GM10248 (cell line): ENCODE measurements around the gene MICAL3.
"Not testable (repeated sequence)": the region's sequence is repeated elsewhere in the genome, so short reads cannot be mapped to it uniquely, and the experiment has no call there.

ENCODE experiments used
- CTCF ChIA-PET: fragments of 300-600 bp; sonication (Branson Sonifier 250); formaldehyde crosslinking; extraction: SDS; loops from one replicate; lab custom pipeline; 2021; ENCODE audit warnings: antibody characterized with exemption; lab: Yijun Ruan, JAX
- POLR2A ChIA-PET: fragments of 350-650 bp; sonication (Branson Sonifier 250); formaldehyde crosslinking; extraction: SDS; loops from one replicate; lab custom pipeline; 2020; ENCODE audit warnings: antibody characterized with exemption; lab: Yijun Ruan, JAX
- DNase-seq: peaks from one replicate; pipeline ENCODE4 v3.0.0; 2012; ENCODE audit errors: extremely low spot score
- CTCF ChIP-seq: IDR thresholded peaks from 2 replicates; pipeline ENCODE4 v1.5.1; 2012; ENCODE audit warnings: mild to moderate bottlenecking, low read depth; ENCODE audit errors: extremely low read depth, missing control alignments, control extremely low read depth

MICAL3 gene

DNA sequence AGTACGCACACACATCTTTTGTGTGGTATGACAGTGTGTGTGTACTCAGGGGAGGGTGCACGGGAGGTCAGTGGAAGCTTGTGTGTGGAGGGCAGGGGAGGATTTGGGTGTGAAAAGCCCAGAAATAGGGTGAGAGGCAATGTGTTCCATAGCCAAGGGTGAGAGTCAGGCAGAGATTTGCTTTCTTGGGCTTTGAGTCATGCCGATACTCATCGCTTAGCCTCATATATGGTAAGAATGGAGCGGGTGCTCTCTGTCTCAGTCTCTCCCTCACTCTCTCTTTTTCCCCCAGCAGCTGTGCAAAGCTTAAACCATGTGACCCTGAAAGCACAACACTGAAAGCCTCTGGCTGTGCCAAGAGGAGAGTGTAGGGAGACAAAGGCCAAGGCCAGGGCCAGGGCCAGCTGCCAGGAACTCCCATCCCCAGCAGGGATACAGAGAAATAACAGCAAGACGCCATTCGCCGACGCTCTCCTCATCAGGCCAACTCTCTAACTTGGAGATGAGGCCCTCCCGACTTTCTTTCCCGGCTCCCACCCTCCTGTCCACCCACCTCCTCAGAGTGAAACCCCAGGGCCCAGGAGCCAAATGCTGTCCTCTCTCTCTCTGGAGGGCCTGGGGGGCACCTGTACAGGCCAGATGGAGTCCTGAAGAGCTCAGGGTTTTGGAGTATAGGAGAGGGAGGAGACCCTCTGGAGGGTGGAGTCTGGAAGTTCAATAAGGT, 20.3 kb upstream of the MICAL3 start:
- ChIA-PET CTCF (interaction anchor here (0.8 to 2.1 kb wide), 6 partner anchors 10 to 214 kb away, joined by 3 to 4 read pairs (median 4); no protein-coding TSS in a partner anchor), POLR2A (no interaction called here)
- DNase-seq, result no peak

DNA sequence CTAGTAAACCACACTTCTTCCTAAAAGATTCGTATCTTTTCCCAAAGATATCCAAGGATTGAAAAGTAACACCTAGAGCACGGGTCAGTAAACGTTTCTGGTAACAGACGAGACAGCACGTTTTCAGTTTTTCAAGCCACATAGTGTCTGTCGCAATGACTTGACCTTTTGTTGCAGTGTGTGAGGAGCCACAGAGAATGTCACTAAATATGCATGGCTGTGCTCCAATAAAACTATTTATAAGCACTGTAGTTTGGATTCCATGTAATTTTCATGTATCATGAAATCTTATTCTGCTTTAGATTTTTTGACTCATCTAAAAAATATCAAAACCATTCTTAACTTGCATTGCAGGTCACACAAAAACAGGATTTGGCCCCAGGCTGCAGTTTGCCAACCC, 18.3 kb upstream of the MICAL3 start:
- CTCF ChIA-PET, result no interaction called here

More for the DNA sequence above, 20.3 kb upstream of the MICAL3 start:
- no peak for TF ChIP-seq CTCF

DNA sequence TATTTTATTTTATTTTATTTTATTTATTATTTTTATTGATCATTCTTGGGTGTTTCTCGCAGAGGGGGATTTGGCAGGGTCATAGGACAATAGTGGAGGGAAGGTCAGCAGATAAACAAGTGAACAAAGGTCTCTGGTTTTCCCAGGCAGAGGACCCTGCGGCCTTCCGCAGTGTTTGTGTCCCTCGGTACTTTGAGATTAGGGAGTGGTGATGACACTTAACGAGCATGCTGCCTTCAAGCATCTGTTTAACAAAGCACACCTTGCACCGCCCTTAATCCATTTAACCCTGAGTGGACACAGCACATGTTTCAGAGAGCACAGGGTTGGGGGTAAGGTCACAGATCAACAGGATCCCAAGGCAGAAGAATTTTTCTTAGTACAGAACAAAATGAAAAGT, 16.5 kb upstream of the MICAL3 start:
- DNase-seq, POLR2A ChIA-PET: not testable (repeated sequence)
- CTCF ChIA-PET, result interaction anchor here (1.6 kb wide), 1 partner anchor 28 kb away, joined by 3 read pairs; no protein-coding TSS in a partner anchor

More for the DNA sequence above, 18.3 kb upstream of the MICAL3 start:
- DNase-seq, result no peak
- POLR2A ChIA-PET, result no interaction called here
- TF ChIP-seq CTCF, result no peak

DNA sequence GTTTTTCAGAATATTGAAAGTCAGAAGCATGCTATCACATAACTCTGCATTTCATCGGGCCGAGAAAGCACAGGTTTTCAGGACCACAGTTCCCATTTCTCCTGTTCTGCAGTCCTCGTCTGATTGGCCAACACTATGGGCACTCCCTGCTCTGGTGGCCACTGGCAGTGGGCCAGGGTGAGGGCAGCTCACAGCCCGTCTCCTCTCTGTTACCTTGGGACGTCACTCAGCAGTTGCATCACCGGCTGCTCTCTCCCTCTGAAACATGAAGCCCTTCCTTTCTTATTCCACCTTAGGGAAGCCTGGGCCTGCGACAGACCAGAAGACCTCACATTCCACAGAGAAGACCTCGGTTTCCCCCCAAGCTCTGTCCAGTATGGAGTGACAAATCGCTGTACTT, 11.4 kb upstream of the MICAL3 start:
- ChIA-PET CTCF (interaction anchor here (1.7 kb wide), 1 partner anchor 10 kb away, joined by 8 read pairs; no protein-coding TSS in a partner anchor), POLR2A (no interaction called here)
- no peak for DNase-seq
- no peak for TF ChIP-seq CTCF

- ChIA-PET CTCF (interaction anchor here (1.0 to 1.8 kb wide), 3 partner anchors 9 to 34 kb away, joined by 3 to 5 read pairs (median 4); partner anchors contain the start of gene MICAL3), POLR2A (no interaction called here)
- no peak for DNase-seq
- no peak for TF ChIP-seq CTCF
Measured at GRCh38 chr22:18034076-18034475, 9.7 kb upstream of the MICAL3 start.

GRCh38 chr22:18033204-18033998, 9.0 kb upstream of the MICAL3 start:
- POLR2A ChIA-PET, result no interaction called here
- no peak for TF ChIP-seq CTCF
- no peak for DNase-seq
- CTCF ChIA-PET, result interaction anchor here (1.0 to 1.8 kb wide), 2 partner anchors 8 to 10 kb away, joined by 4 to 5 read pairs; partner anchors contain the start of gene MICAL3
